T-cell (primary cell): ENCODE measurements around the gene CEP170B. TPM values are rescaled to one million over a fixed set of nuclear protein-coding genes. Genes with fewer than 3 reads are reported as not detected.

Source experiments
- ATAC-seq, 4 experiments: fragments of 200-7000 bp in 3 of 4; fragments of 150-1000 bp in 1 of 4; cut with Tn5 transposase; replicated peaks in 1 of 4; 1 replicate in 3 of 4; 2 replicates in 1 of 4; pipeline ENCODE4 v1.10.0; 2021; ENCODE audit warnings: moderate library complexity in 3 of 4, mild to moderate bottlenecking in 2 of 4, moderate number of reproducible peaks in 1 of 4
- CTCF ChIA-PET, 2 donors: fragments of 300-600 bp; sonication (Branson Sonifier 250); formaldehyde crosslinking; loops; one replicate each; lab custom pipeline; 2022; ENCODE audit warnings: antibody characterized with exemption in 2 of 2; lab: Charles Lee
- POLR2A ChIA-PET, 2 donors: fragments of 300-600 bp; sonication (Branson Sonifier 250); formaldehyde crosslinking; loops; one replicate each; lab custom pipeline; 2022; ENCODE audit warnings: antibody characterized with exemption in 2 of 2; lab: Charles Lee
- DNase-seq, 35 experiments: peaks; one replicate each; pipeline versions ENCODE4 v3.0.0 to v3.0.0-alpha.2; 2013 to 2023
- H3K27ac ChIP-seq: one replicate; pipeline ENCODE4 v1.5.1; 2013; ENCODE audit warnings: low read length
- H3K27me3 ChIP-seq, 2 experiments: replicated peaks in 1 of 2; 1 replicate in 1 of 2; 2 replicates in 1 of 2; pipeline versions ENCODE4 v1.6.1 to v1.7.0; 2013; ENCODE audit warnings: low read length in 1 of 2, mixed read lengths in 1 of 2; ENCODE audit not compliant: control insufficient read depth in 2 of 2, insufficient read depth in 2 of 2; ENCODE audit errors: extremely low read depth in 1 of 2
- H3K36me3 ChIP-seq, 2 donors: 1 replicate in 1 of 2; 2 replicates in 1 of 2; pipeline versions ENCODE4 v1.6.1 to v1.7.0; 2013; ENCODE audit warnings: low read length in 1 of 2; ENCODE audit not compliant: control insufficient read depth in 2 of 2, insufficient read depth in 1 of 2; ENCODE audit errors: extremely low read depth in 1 of 2
- H3K4me1 ChIP-seq, 2 experiments: 1 replicate in 1 of 2; 2 replicates in 1 of 2; pipeline versions ENCODE4 v1.6.1 to v1.7.0; 2013; ENCODE audit warnings: low read length in 2 of 2, mixed read lengths in 1 of 2; ENCODE audit not compliant: insufficient read depth in 2 of 2, control insufficient read depth in 1 of 2; ENCODE audit errors: extremely low read depth in 1 of 2
- H3K4me3 ChIP-seq, 2 donors: 1 replicate in 1 of 2; 2 replicates in 1 of 2; pipeline versions ENCODE4 v1.5.1 to v1.7.0; 2013; ENCODE audit warnings: mild to moderate bottlenecking in 2 of 2, low read length in 1 of 2, moderate library complexity in 1 of 2; ENCODE audit not compliant: control insufficient read depth in 1 of 2; ENCODE audit errors: extremely low read depth in 1 of 2
- H3K9me3 ChIP-seq: 2 replicates; pipeline ENCODE4 v1.7.0; 2013
- H3K27ac Mint-ChIP-seq, 2 donors: one replicate each; pipeline ENCODE4 v1.8.0; 2020 to 2021; ENCODE audit warnings: mild to moderate bottlenecking in 2 of 2, mixed read lengths in 2 of 2
- H3K27me3 Mint-ChIP-seq, 2 donors: one replicate each; pipeline ENCODE4 v1.8.0; 2021 to 2022; ENCODE audit warnings: mixed read lengths in 2 of 2
- H3K36me3 Mint-ChIP-seq: one replicate; pipeline ENCODE4 v1.8.0; 2021; ENCODE audit warnings: mixed read lengths
- H3K4me1 Mint-ChIP-seq, 3 donors: one replicate each; pipeline ENCODE4 v1.8.0; 2020 to 2022; ENCODE audit warnings: mixed read lengths in 3 of 3, mild to moderate bottlenecking in 1 of 3
- H3K4me3 Mint-ChIP-seq, 3 donors: one replicate each; pipeline ENCODE4 v1.8.0; 2020 to 2022; ENCODE audit warnings: mild to moderate bottlenecking in 3 of 3, mixed read lengths in 3 of 3, moderate library complexity in 3 of 3
- H3K9me3 Mint-ChIP-seq, 3 donors: one replicate each; pipeline ENCODE4 v1.8.0; 2020 to 2022; ENCODE audit warnings: mixed read lengths in 3 of 3
- WGBS: methylation state at CpG from one replicate; pipeline ENCODE4 v1.1.5; 2013; ENCODE audit warnings: missing lambda C conversion rate; ENCODE audit not compliant: insufficient coverage; 5-methylcytosine and 5-hydroxymethylcytosine counted together
- total RNA-seq, 35 experiments: library from RNA in 6 of 35; stranded (reverse) in 6 of 35; fragments of 120-200 nt in 1 of 35; gene quantifications; one replicate each; pipeline versions ENCODE4 v1.2.1 to v1.2.4 and lab custom pipeline; 2013 to 2026

The CEP170B gene
- total RNA-seq (10 to 100 TPM in 1 of 5 donors, 1 to 10 TPM in 4; 2.8 to 11.2 (median 6.9) TPM), total RNA-seq (lab: John Stamatoyannopoulos, UW) (7.0 to 82.9 (median 18.9) reads per million in 29 experiments)
- total RNA-seq (2013), result 0.61 TPM

- Histone ChIP-seq H3K27ac (no peak within 1 kb of the TSS), H3K36me3 (no peaks in the 10 kb centered on the region), H3K4me1 (peaks cover 0 to 18% of the 10 kb centered on the region in 2 experiments), H3K9me3 (no peaks in the 10 kb centered on the region), H3K4me3 (peak within 1 kb of the TSS; percentile 34 to 54), H3K27me3 (peaks cover 0 to 57% of the 10 kb centered on the region in 2 experiments)
- ChIA-PET CTCF (no interaction called here), POLR2A (interaction anchor here in 1 of 2 donors (0.6 kb wide), 1 partner anchor 40 kb away, joined by 3 read pairs; no protein-coding TSS in a partner anchor)
- DNase-seq, result peak in 19 of 35 experiments; percentile 6 to 67 (median 31)
- no peaks in the 10 kb centered on the region for H3K9me3 Mint-ChIP-seq
- peaks cover 2 to 11% (median 6%) of the 10 kb centered on the region in 3 donors for H3K4me1 Mint-ChIP-seq
- WGBS, result under 1% methylated on average over 85 of the region's 88 CpGs
- ATAC-seq, result peak; percentile 79 to 88 (median 84)
- H3K27ac Mint-ChIP-seq, result peak within 1 kb of the TSS in 1 of 2 donors; percentile 49
- peaks cover 9% of the 10 kb centered on the region in 2 donors for H3K27me3 Mint-ChIP-seq
- H3K36me3 Mint-ChIP-seq, result no peaks in the 10 kb centered on the region
- H3K4me3 Mint-ChIP-seq, result peak within 1 kb of the TSS; percentile 51 to 73 (median 66)
Observed at GRCh38 chr14:104865081-104865630, at the start of gene CEP170B. Gene CEP170B, plus strand, starts transcription at chr14:104865268. Its CDS starts 3,183 bp downstream, at chr14:104868451.

DNA sequence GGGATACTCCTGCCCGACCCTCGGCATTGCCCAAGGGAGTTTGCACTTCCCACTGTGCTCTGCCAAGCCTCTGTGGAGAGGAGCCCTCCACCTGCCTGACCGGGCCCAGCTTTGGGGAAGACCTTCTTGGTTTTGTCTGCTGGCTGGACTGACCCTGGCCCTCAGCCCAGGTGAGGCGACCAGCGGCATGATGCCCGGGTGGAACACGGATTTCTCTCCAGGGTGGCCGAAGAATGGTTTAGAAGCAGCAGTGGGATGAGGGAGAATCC is 48.5 kb upstream of the CEP170B start:
- Histone ChIP-seq H3K27me3 (no peaks in the 10 kb centered on the region), H3K4me3 (peak overlapping the region; percentile 63 to 71), H3K4me1 (peaks cover 0 to 26% of the 10 kb centered on the region in 2 experiments), H3K36me3 (no peaks in the 10 kb centered on the region), H3K9me3 (no peaks in the 10 kb centered on the region), H3K27ac (peak overlapping the region; percentile 76)
- Mint-ChIP-seq H3K27me3 (no peaks in the 10 kb centered on the region), H3K4me3 (peak overlapping the region; percentile 86 to 90 (median 87)), H3K9me3 (no peaks in the 10 kb centered on the region), H3K36me3 (no peaks in the 10 kb centered on the region), H3K27ac (peak overlapping the region; percentile 90 to 92), H3K4me1 (peaks cover 14 to 19% (median 19%) of the 10 kb centered on the region in 3 donors)
- ATAC-seq, result peak in 1 of 4 experiments; percentile 1
- ChIA-PET POLR2A (no interaction called here), CTCF (no interaction called here)
- no peak for DNase-seq
- 0% methylated on average over 3 of the region's 8 CpGs for WGBS

GRCh38 chr14:104817930-104818713 is 46.9 kb upstream of the CEP170B start:
- ATAC-seq (no peak), DNase-seq (no peak)
- no peaks in the 10 kb centered on the region for H3K36me3 ChIP-seq
- no peaks in the 10 kb centered on the region for H3K36me3 Mint-ChIP-seq
- POLR2A ChIA-PET, result no interaction called here
- peaks cover 14 to 19% (median 17%) of the 10 kb centered on the region in 3 donors for H3K4me1 Mint-ChIP-seq
- H3K27me3 Mint-ChIP-seq, result no peaks in the 10 kb centered on the region
- H3K4me3 ChIP-seq, result no peak overlapping the region
- no peaks in the 10 kb centered on the region for H3K9me3 Mint-ChIP-seq
- H3K4me3 Mint-ChIP-seq, result peak overlapping the region in 1 of 3 donors; percentile 86
- CTCF ChIA-PET, result no interaction called here
- no peak overlapping the region for H3K27ac ChIP-seq
- peak overlapping the region; percentile 23 to 44 for H3K27ac Mint-ChIP-seq
- no peaks in the 10 kb centered on the region for H3K27me3 ChIP-seq
- 100% methylated on average over 3 of the region's 8 CpGs for WGBS
- no peaks in the 10 kb centered on the region for H3K9me3 ChIP-seq
- peaks cover 0 to 26% of the 10 kb centered on the region in 2 experiments for H3K4me1 ChIP-seq

- Mint-ChIP-seq H3K27ac (no peak overlapping the region), H3K27me3 (no peaks in the 10 kb centered on the region)
- CTCF ChIA-PET, result no interaction called here
Observed at GRCh38 chr14:104818714-104819161, 46.3 kb upstream of the CEP170B start.

DNA sequence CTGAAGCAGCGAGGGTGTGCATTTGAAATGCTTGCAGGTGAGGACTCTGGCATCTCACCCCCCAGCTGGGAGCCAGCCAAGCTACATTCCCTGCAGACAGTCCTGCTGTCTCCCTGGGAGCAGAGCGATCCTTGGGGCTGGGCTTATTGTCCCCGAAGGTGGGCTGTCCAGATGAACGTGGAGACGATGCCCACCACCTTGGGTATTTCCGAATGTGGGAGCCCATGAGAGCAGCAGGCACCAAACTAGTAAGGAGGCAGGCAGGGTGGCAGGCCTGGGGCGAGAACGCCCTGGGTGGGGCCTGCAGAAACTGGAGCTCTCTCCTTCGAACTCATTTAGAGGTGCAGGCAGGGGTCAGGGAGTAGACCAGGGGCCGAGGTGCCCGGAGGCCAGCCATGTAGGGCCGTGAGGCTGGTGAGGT is 45.7 kb upstream of the CEP170B start:
- H3K9me3 ChIP-seq, result no peaks in the 10 kb centered on the region
- H3K9me3 Mint-ChIP-seq, result peaks cover 0 to 1% (median 0%) of the 10 kb centered on the region in 3 donors
- no peak overlapping the region for H3K4me3 ChIP-seq
- ATAC-seq, result no peak
- peaks cover 9 to 12% (median 10%) of the 10 kb centered on the region in 3 donors for H3K4me1 Mint-ChIP-seq
- H3K36me3 Mint-ChIP-seq, result no peaks in the 10 kb centered on the region
- H3K27me3 Mint-ChIP-seq, result no peaks in the 10 kb centered on the region
- H3K27ac Mint-ChIP-seq, result no peak overlapping the region
- H3K27ac ChIP-seq, result no peak overlapping the region
- no peak for DNase-seq
- peaks cover 0 to 25% of the 10 kb centered on the region in 2 experiments for H3K4me1 ChIP-seq
- 97% methylated on average over 8 of the region's 12 CpGs for WGBS
- no peaks in the 10 kb centered on the region for H3K27me3 ChIP-seq
- POLR2A ChIA-PET, result no interaction called here
- no peak overlapping the region for H3K4me3 Mint-ChIP-seq
- H3K36me3 ChIP-seq, result no peaks in the 10 kb centered on the region
- CTCF ChIA-PET, result no interaction called here

More at GRCh38 chr14:104818714-104819161, 46.3 kb upstream of the CEP170B start:
- ATAC-seq (no peak), DNase-seq (no peak)
- Histone ChIP-seq H3K27me3 (no peaks in the 10 kb centered on the region), H3K4me1 (peaks cover 0 to 26% of the 10 kb centered on the region in 2 experiments), H3K36me3 (no peaks in the 10 kb centered on the region), H3K27ac (no peak overlapping the region), H3K9me3 (no peaks in the 10 kb centered on the region), H3K4me3 (no peak overlapping the region)
- POLR2A ChIA-PET, result no interaction called here
- 96% methylated on average over 9 of the region's 9 CpGs for WGBS
- Mint-ChIP-seq H3K36me3 (no peaks in the 10 kb centered on the region), H3K9me3 (no peaks in the 10 kb centered on the region), H3K4me1 (peaks cover 14 to 15% (median 14%) of the 10 kb centered on the region in 3 donors), H3K4me3 (no peak overlapping the region)

- DNase-seq, result no peak
- H3K36me3 ChIP-seq, result no peaks in the 10 kb centered on the region
- H3K4me3 ChIP-seq, result no peak overlapping the region
- Mint-ChIP-seq H3K9me3 (peaks cover 0 to 7% (median 0%) of the 10 kb centered on the region in 3 donors), H3K27ac (no peak overlapping the region), H3K4me1 (peaks cover 11 to 23% (median 17%) of the 10 kb centered on the region in 3 donors), H3K27me3 (peaks cover 0 to 7% of the 10 kb centered on the region in 2 donors), H3K36me3 (no peaks in the 10 kb centered on the region), H3K4me3 (no peak overlapping the region)
- peaks cover 0 to 17% of the 10 kb centered on the region in 2 experiments for H3K4me1 ChIP-seq
- WGBS, result 82% methylated on average over 10 of the region's 22 CpGs
- peaks cover 0 to 3% of the 10 kb centered on the region in 2 experiments for H3K27me3 ChIP-seq
- no peaks in the 10 kb centered on the region for H3K9me3 ChIP-seq
- ChIA-PET CTCF (interaction anchor here in 1 of 2 donors (0.5 to 1.3 kb wide), 3 partner anchors 14 to 52 kb away, joined by 3 to 6 read pairs (median 3); no protein-coding TSS in a partner anchor), POLR2A (no interaction called here)
- H3K27ac ChIP-seq, result no peak overlapping the region
- ATAC-seq, result no peak
Observed at GRCh38 chr14:104820669-104821228, 44.3 kb upstream of the CEP170B start.
